ENCODE data around the gene TTC9.

TTC9 gene

DNA sequence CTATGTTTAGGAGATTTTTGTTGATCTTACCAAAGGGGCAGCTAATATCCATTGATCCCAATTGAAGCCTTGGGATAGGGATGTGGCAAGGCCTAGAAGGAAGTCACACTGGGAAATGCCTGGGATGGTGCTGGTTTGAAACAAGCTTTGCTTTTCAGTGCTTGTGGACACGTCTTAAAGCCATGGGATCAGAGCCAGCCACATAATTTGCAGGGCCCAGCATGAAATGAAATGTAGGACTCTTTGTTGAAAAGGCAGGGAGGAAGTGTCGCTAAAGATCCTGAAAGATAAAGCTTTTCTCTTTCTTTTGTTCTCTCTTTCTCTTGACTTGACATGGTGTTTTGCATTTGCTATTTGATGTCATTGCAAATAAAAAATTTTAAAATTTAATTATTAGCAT is 5.0 kb downstream of the TTC9 start:
- no peak for DNase-seq

GRCh38 chr14:70648346-70648745 is 6.6 kb downstream of the TTC9 start:
- DNase-seq, result no peak

GRCh38 chr14:70649803-70650202 is 8.1 kb downstream of the TTC9 start:
- DNase-seq, result no peak

GRCh38 chr14:70651522-70651921 is 9.8 kb downstream of the TTC9 start:
- no peak for DNase-seq

GRCh38 chr14:70652871-70653270 is 11.2 kb downstream of the TTC9 start:
- DNase-seq, result no peak

- no peak for DNase-seq
Measured at GRCh38 chr14:70653662-70654061, 11.9 kb downstream of the TTC9 start.

GRCh38 chr14:70654632-70655031 is 12.9 kb downstream of the TTC9 start:
- DNase-seq, result no peak

DNA sequence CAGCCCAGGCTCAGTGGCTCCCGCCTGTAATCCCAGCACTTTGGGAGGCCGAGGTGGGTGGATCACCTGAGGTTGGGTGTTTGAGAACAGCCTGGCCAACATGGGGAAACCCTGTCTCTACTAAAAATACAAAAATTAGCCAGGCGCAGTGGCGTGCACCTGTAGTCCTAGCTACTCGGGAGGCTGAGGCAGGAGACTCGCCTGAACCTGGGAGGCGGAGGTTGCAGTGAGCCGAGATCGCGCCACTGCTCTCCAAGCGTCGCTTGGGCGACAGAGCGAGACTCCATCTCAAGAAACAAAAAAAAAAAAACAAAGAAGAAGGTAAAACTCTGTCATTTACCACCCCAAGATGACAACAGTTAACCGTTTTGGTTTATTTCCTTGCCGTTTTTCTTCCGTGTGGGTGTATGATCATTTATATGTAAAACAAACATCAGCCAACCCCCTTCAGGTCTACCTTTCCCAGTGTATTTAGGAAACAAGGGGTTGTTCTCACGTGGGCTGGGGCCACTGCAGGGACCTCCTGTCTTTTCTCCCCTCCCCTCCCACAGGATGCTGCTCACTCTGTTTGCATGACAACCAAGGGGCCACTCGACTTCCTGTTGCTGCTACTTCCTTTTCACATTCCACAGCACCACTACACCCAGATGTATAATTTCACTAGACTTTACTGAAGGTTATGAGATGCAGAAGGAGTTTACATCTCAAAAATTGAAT is 13.6 kb downstream of the TTC9 start:
- DNase-seq, result no peak

DNA sequence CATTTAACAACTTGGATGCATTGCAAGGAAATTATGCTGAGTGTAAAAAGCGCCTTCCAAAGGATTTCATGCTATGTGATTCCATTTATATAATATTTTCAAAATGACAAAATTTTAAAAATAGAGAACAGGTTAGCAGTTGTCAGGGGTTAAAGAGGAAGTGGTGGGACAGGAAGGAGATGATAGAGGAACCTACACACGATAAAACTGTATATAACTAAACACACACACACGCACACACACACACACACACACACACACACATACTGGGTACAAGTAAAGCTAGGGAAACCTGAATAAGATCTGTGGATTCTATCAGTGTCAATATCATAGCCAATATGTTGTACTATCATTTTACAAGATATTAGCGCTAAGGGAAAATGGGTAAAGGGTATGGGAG is 17.2 kb downstream of the TTC9 start:
- no peak for DNase-seq

GRCh38 chr14:70660967-70661893 is 19.5 kb downstream of the TTC9 start:
- DNase-seq, result no peak

DNA sequence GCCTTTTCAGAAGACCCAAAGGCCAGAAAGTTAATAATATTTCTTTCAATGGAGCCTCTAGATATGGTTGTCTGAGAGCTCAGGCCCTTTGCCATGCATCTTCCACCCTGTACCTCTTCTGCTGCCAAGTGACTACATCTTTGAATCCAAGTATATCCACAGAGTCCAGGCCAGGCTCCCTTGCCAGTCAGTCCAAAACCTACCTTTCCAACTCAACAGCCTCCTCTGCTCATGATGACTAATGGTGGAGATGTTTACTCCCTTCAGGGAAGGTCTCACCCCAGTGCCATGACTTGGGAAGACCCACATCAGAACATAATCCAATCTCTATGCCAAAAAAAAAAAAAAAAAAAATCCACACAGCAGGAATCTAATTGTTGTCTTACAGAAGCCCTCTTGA is 20.4 kb downstream of the TTC9 start:
- DNase-seq, result no peak

DNA sequence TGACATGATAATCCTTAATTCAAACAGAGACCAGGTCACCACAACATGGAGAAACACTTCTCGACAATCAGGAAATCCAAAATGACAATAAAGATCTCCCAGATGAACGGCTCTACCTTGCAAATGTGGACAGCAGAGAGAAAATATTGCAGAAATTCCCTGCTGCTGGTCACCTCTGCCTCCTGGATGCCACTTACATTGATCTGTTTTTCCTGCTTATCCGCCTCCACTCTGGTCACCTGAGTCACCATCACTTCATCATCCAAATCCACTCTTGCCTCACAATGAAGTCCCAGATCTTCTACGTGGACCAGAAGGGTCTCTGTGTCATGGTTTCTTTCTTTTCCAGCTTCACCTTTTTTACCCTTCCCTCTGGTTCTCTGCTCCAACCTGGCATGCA is 21.1 kb downstream of the TTC9 start:
- no peak for DNase-seq

- DNase-seq, result no peak
Measured at GRCh38 chr14:70663707-70664179, 22.0 kb downstream of the TTC9 start.

- DNase-seq, result no peak
Measured at GRCh38 chr14:70664698-70665447, 23.2 kb downstream of the TTC9 start.

DNA sequence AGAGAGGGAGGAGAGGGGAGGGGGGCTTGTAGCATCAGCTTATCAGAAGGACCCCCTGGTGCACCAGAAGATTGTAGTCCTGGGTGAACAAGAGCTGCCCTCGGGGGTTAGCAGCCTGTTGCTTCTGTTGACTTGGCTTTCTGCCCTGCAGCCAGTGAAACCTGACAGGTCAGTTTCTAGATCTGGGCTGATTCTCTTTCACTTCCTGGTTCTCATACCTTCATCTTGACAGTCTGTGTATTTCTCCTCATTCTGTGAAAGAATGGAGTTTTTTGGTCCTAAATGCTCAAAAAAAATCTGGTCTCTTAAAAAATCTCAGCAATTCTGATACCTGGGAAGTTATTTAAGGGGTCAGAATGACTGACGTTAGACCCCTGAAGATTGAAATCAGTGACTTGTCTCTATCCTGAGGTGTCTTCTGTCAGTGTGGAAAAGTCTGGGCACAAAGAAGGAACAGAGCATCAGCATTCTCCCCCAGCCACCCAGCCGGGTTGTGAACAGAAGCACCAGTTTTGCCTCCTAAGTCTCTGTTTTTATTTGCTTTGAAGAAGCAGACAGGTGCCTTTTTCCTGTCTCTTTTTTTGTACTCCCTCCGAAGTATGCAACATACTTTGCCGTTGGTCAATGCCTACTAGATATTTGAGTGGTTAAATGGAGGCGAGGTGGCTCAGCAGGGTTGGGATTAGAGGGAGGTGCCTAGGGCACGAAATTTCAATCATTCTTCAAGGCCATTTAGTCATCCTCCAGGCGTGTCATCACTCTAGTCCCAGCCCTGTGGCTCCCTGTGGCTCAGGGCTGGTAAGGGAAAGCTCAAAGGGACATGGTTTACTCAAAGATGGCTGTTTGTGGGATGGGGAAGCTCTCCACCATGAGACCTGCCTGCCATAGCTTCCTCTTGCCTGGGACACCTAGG is 24.0 kb downstream of the TTC9 start:
- DNase-seq, result peak; percentile 43

DNA sequence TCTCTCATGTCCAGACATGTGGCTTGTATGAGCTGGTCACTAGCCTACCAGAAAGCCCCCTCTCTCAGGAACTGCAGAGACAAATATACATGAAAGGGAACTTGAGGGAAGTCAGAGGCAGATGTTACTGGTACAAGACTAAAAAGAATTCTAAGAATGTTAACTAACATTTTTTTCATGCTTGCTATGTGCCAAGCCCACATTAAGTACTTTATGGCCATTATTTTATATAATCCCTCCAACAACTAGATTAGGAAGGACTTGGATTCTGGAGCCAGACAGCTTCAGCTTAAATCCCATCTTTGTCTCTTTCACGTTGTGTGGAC is 24.6 kb downstream of the TTC9 start:
- no peak for DNase-seq

GRCh38 chr14:70670992-70671651 is 29.4 kb downstream of the TTC9 start:
- no peak for DNase-seq

DNA sequence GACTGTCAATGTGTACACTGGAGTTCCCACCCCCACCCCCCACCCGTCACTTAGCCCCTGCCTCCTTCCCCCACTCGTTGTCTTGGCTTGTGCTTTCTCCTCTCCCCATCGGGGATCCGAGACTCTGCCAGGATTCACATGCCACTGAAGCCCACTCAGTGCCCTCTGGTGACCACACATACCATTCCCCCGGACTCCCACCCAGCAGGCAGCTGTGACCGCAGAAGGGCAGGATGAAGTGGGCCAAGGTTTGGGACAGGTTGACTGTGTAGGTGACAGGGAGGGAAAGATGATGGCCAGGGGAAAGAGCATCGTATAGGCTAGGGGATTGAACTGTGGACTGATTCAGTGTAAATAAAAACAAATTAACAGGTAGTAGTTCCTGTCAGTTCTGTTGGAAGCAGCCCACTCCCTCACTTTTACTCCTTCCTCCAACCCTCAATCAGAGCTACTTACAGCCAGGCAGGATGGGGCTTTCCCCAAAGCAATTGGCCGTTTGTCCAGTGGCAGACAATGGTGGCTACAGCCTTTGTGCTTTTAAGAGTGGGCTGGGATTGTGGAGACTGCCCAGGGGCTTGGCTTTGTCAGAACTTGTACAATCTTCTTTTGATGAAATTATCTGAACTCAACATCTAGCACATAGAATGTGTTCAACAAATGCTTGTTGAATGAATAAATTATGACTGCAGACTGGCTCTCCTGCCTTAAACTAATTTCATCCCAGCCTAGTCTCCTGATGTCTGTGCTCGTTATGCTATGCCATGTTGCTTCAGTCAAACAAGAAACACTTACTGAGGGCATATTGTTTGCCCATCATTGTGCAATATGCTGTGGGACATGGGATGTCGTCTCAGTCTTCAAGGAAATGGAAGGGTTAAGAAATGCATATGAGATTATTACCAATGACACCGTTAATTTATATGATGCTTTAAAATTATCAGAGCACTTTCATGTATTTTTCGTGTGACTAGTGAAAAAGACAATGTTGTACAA is 30.2 kb downstream of the TTC9 start:
- no peak for DNase-seq

- DNase-seq, result no peak
Measured at GRCh38 chr14:70677341-70677740, 35.6 kb downstream of the TTC9 start.

GRCh38 chr14:70680748-70681147 is 39.0 kb downstream of the TTC9 start:
- no peak for DNase-seq

- no peak for DNase-seq
Measured at GRCh38 chr14:70683983-70684382, 42.3 kb downstream of the TTC9 start.
